CD4-positive, alpha-beta T cell (primary cell): ENCODE measurements around the gene GRIN3B. TPM values are rescaled to one million over a fixed set of nuclear protein-coding genes. Genes with fewer than 3 reads are reported as not detected.

Experiments used
- ATAC-seq: fragments of 200-7000 bp; cut with Tn5 transposase; one replicate; pipeline ENCODE4 v1.10.0; 2022; ENCODE audit warnings: mild to moderate bottlenecking; ENCODE audit not compliant: poor library complexity
- CTCF ChIA-PET: fragments of 350-600 bp; sonication (Branson Sonifier 250); formaldehyde crosslinking; loops from one replicate; lab custom pipeline; 2021; ENCODE audit warnings: antibody characterized with exemption, inconsistent platforms; lab: Charles Lee
- POLR2A ChIA-PET: fragments of 350-600 bp; sonication (Branson Sonifier 250); formaldehyde crosslinking; loops from one replicate; lab custom pipeline; 2021; ENCODE audit warnings: antibody characterized with exemption, inconsistent platforms; lab: Charles Lee
- DNase-seq, 14 experiments: peaks; one replicate each; pipeline ENCODE4 v3.0.0-alpha.2; 2013 to 2020; ENCODE audit warnings: mixed read lengths in 2 of 14
- H3K27ac ChIP-seq, 2 donors: one replicate each; pipeline versions ENCODE4 v1.5.1 to v1.7.0; 2013; ENCODE audit warnings: low read length in 2 of 2, low read depth in 1 of 2, mild to moderate bottlenecking in 1 of 2
- H3K27me3 ChIP-seq, 2 experiments: 1 replicate in 1 of 2; 2 replicates in 1 of 2; pipeline versions ENCODE4 v1.6.1 to v1.7.0; 2013; ENCODE audit warnings: low read length in 2 of 2, control low read depth in 1 of 2, mild to moderate bottlenecking in 1 of 2, moderate library complexity in 1 of 2; ENCODE audit not compliant: insufficient read depth in 2 of 2, control insufficient read depth in 1 of 2
- H3K36me3 ChIP-seq: one replicate; pipeline ENCODE4 v1.6.1; 2013; ENCODE audit warnings: low read length, control low read depth; ENCODE audit not compliant: insufficient read depth
- H3K4me1 ChIP-seq: one replicate; pipeline ENCODE4 v1.6.1; 2013; ENCODE audit warnings: low read length, control low read depth; ENCODE audit not compliant: insufficient read depth
- H3K4me3 ChIP-seq: one replicate; pipeline ENCODE4 v1.5.1; 2013; ENCODE audit warnings: mild to moderate bottlenecking, low read length, moderate library complexity
- H3K9me3 ChIP-seq, 2 experiments: 1 replicate in 1 of 2; 2 replicates in 1 of 2; pipeline versions ENCODE4 v1.6.1 to v1.7.0; 2013; ENCODE audit warnings: low read length in 2 of 2, mild to moderate bottlenecking in 2 of 2, control low read depth in 1 of 2, moderate library complexity in 1 of 2; ENCODE audit not compliant: control insufficient read depth in 1 of 2, insufficient read depth in 1 of 2
- H3K27ac Mint-ChIP-seq: one replicate; pipeline ENCODE4 v1.8.0; 2020; ENCODE audit warnings: mixed read lengths
- H3K27me3 Mint-ChIP-seq: one replicate; pipeline ENCODE4 v1.8.0; 2021; ENCODE audit warnings: mixed read lengths
- H3K36me3 Mint-ChIP-seq: one replicate; pipeline ENCODE4 v1.8.0; 2021; ENCODE audit warnings: low read depth, mixed read lengths
- H3K4me1 Mint-ChIP-seq: one replicate; pipeline ENCODE4 v1.8.0; 2021; ENCODE audit warnings: low read depth, mixed read lengths
- H3K4me3 Mint-ChIP-seq: one replicate; pipeline ENCODE4 v1.8.0; 2020; ENCODE audit warnings: mild to moderate bottlenecking, mixed read lengths
- H3K9me3 Mint-ChIP-seq: one replicate; pipeline ENCODE4 v1.8.0; 2020; ENCODE audit warnings: mixed read lengths
- CTCF ChIP-seq: fragments of 200-600 bp; IDR thresholded peaks from one replicate; pipeline ENCODE4 v1.8.0; 2022; ENCODE audit warnings: antibody characterized with exemption, mild to moderate bottlenecking
- intact Hi-C, 2 experiments: fragments of 100-400 bp; cut with DNase I in 1 of 2; cut with micrococcal nuclease in 1 of 2; formaldehyde crosslinking; loops; one replicate each; pipeline versions ENCODE4 v1.15.1 to v1.9.0; 2023 to 2025; cut with DNase I, micrococcal nuclease
- total RNA-seq, 174 experiments: library from RNA in 2 of 174; stranded (reverse) in 2 of 174; gene quantifications; one replicate each; pipeline ENCODE4 v1.2.3 and lab custom pipeline; 2021 to 2026

Gene GRIN3B
- total RNA-seq, 2 experiments from 2014 or later, result 0.17 to 0.22 TPM

- H3K36me3 ChIP-seq, result peaks cover 38% of the 10 kb centered on the region
- H3K4me3 ChIP-seq, result no peak overlapping the region
- no peaks in the 10 kb centered on the region for H3K4me1 Mint-ChIP-seq
- no peaks in the 10 kb centered on the region for H3K27me3 Mint-ChIP-seq
- no peak overlapping the region for H3K27ac Mint-ChIP-seq
- no peak overlapping the region for H3K4me3 Mint-ChIP-seq
- H3K36me3 Mint-ChIP-seq, result peaks cover 10% of the 10 kb centered on the region
- no peak for TF ChIP-seq CTCF
- ATAC-seq (no peak), DNase-seq (no peak)
- ChIA-PET CTCF (no interaction called here), POLR2A (no interaction called here)
- peaks cover 2% of the 10 kb centered on the region for H3K4me1 ChIP-seq
- no peaks in the 10 kb centered on the region for H3K9me3 Mint-ChIP-seq
- intact Hi-C loops, result no loop called here
- H3K9me3 ChIP-seq, result peaks cover 0 to 4% of the 10 kb centered on the region in 2 experiments
- H3K27ac ChIP-seq, result no peak overlapping the region
- no peaks in the 10 kb centered on the region for H3K27me3 ChIP-seq
Observed at GRCh38 chr19:1009041-1009980, 9.1 kb downstream of the GRIN3B start.

DNA sequence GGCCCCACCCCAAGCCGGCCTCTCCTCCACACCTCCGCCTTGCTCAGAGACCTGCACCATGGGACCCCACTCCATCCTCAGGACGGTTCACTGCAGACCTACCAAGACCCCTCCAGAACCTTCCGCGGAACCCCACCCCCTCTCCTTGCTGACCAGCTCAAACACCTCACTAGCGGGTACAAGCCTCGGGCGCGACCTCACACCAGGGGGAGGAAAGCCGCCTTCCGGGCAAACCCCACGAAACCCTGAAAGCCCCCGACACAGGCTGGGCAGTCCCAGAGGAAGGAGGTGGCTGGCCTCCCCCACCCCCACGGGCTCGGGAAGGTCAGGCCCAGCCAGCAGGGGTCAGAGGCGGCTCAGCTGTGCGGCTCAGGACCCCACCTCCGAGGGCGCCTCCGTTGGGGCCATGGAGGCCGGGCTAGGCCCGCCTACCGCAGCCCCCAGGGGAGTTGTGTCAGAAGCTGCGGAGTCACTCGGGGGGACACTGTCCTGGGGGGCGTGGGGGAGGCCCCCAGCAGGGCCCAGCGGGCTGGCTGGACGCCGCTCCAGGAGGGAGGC, 9.8 kb downstream of the GRIN3B start:
- CTCF ChIA-PET, result no interaction called here
- H3K4me1 Mint-ChIP-seq, result no peaks in the 10 kb centered on the region
- no peak overlapping the region for H3K27ac Mint-ChIP-seq
- TF ChIP-seq CTCF, result no peak
- POLR2A ChIA-PET, result no interaction called here
- no peak overlapping the region for H3K4me3 Mint-ChIP-seq
- no peaks in the 10 kb centered on the region for H3K9me3 Mint-ChIP-seq
- Histone ChIP-seq H3K36me3 (peaks cover 44% of the 10 kb centered on the region), H3K27me3 (no peaks in the 10 kb centered on the region), H3K4me3 (no peak overlapping the region), H3K27ac (no peak overlapping the region), H3K4me1 (peaks cover 7% of the 10 kb centered on the region), H3K9me3 (peaks cover 0 to 4% of the 10 kb centered on the region in 2 experiments)
- H3K36me3 Mint-ChIP-seq, result peaks cover 10% of the 10 kb centered on the region
- no peaks in the 10 kb centered on the region for H3K27me3 Mint-ChIP-seq
- DNase-seq, result no peak
- intact Hi-C loops, result no loop called here
- ATAC-seq, result peak; percentile 11

DNA sequence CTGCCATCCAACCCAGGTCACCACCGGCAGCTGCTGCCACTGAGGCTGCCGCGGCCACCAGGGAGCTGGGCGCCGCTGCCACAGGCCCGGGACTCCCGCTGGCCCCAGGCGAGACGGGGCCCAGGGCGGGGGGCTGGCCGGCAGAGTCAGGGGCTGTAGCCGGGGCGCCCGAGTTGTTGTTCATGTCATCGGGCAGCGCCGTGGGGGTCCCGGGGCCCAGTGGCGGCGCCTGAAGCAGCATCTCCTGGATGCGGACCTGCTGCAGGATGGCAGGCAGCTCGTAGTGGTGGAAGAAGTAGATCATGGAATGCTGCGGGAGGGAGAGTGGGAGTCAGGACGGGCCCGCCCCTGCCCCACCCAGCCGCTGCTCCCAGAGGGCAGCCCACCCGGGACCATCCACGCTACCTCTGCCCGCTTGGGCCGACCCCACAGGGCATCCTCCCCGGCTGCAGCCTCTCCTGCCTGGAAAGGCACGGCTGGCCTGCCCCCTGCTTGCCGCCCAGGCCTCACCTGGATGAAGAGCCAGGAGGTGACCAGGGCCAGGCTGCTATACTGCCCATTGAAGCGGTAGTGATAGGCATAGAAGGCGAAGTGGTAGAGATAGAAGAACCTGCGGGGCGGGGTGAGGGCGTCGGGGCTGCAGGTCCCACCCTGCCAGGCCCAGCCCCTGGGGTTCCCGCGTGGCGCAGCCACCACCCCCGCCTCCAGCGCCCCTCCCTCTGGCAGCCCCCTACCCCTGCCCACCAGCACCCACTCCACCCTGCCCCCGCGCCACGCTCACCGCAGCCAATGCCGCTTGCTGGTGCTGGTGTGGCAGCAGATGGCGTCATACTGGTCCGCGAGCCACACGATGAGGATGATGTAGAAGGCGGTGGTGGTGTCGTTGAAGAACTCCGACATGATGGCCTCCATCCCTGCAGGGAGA, 10.6 kb downstream of the GRIN3B start:
- Mint-ChIP-seq H3K4me3 (no peak overlapping the region), H3K27me3 (no peaks in the 10 kb centered on the region), H3K36me3 (peaks cover 10% of the 10 kb centered on the region), H3K27ac (no peak overlapping the region), H3K9me3 (no peaks in the 10 kb centered on the region), H3K4me1 (no peaks in the 10 kb centered on the region)
- intact Hi-C loops, result no loop called here
- Histone ChIP-seq H3K36me3 (peaks cover 44% of the 10 kb centered on the region), H3K4me3 (no peak overlapping the region), H3K4me1 (peaks cover 15% of the 10 kb centered on the region), H3K27ac (no peak overlapping the region), H3K27me3 (no peaks in the 10 kb centered on the region), H3K9me3 (peaks cover 0 to 4% of the 10 kb centered on the region in 2 experiments)
- ChIA-PET POLR2A (no interaction called here), CTCF (no interaction called here)
- ATAC-seq (no peak), DNase-seq (no peak)
- no peak for TF ChIP-seq CTCF
